ENCODE results near the gene ANAPC4. TPM values are rescaled to one million over a fixed set of nuclear protein-coding genes. Genes with fewer than 3 reads are reported as not detected.

ANAPC4 gene
- total and polyA plus RNA-seq, 2 of the 13 experiments (the other 11 are each of a cell fraction or from before 2014, with no cell fraction given): 14.5 to 30.2 TPM

DNA sequence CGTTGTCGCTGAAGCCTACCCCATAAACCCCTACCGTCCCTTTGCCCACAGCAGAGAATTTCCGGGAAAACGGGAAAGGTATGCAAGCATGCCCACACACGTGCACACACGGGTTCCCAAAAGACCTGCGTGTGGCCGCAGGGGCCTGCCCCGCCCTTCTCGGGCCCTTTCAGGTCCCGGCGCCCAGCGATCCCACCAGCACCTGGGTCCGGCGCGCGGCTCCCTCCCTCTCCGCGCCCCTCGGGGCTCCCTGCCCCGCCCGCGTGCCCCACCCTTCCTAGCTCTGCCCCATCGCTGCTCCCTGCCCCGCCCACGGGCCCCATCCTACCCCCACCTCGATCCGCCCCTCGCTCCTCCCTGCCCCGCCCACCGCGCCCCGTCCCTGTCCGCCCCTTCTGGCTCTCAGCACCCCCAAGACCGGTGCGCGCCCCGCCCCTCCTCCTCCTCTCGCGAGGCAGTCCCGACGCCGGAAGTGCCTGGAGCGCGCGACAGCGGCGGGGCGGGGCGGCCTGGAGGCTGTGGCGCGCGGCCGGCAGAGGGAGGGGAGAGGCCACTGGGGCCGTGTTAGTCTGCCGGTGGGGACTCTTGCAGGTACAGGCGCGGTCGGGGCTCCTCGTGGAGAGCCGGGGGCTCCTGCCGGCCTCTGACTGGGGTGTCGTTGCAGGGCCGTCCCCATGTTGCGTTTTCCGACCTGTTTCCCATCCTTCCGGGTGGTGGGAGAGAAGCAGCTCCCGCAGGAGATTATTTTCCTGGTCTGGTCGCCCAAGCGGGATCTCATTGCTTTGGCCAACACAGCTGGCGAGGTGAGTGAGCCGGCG, at the start of gene ANAPC4 (continued):
- TF ChIP-seq AKNA (CRISPR knock-in tag; IDR thresholded peaks at IDR 0.05; ENCODE audit: borderline replicate concordance): no peak
- no peak for TF ChIP-seq ZNF382 (CRISPR knock-in tag; IDR thresholded peaks at IDR 0.05; ENCODE audit: borderline replicate concordance)
- 0 out of 2 replicates have a peak, but pooled peaks have one; percentile 16 for TF ChIP-seq ZNF839 (CRISPR knock-in tag; IDR thresholded peaks at IDR 0.05; ENCODE audit: borderline replicate concordance)
- no peak for TF ChIP-seq HDAC6 (IDR thresholded peaks at IDR 0.05; ENCODE audit: low read depth, low read length)
- no peak for TF ChIP-seq ZNF773 (CRISPR knock-in tag; IDR thresholded peaks at IDR 0.05; ENCODE audit: borderline replicate concordance)
- no peak for TF ChIP-seq ZNF652 (CRISPR knock-in tag; IDR thresholded peaks at IDR 0.05; ENCODE audit: borderline replicate concordance, low read depth)
- no peak for TF ChIP-seq SIX1 (CRISPR knock-in tag; IDR thresholded peaks at IDR 0.05; ENCODE audit: borderline replicate concordance)
- peak; percentile 88 for TF ChIP-seq ZMYM4 (CRISPR knock-in tag; IDR thresholded peaks at IDR 0.05)
- TF ChIP-seq HOXD1 (CRISPR knock-in tag; IDR thresholded peaks at IDR 0.05): no peak; the same call in 1 of the 2 replicates
- no peak for TF ChIP-seq ZC3H13 (CRISPR knock-in tag; IDR thresholded peaks at IDR 0.05)
- no peak for TF ChIP-seq SMYD3 (CRISPR knock-in tag; IDR thresholded peaks at IDR 0.05)
- TF ChIP-seq ZNF747 (CRISPR knock-in tag; IDR thresholded peaks at IDR 0.05; ENCODE audit: borderline replicate concordance): no peak
- TF ChIP-seq HES4 (CRISPR knock-in tag; IDR thresholded peaks at IDR 0.05; ENCODE audit: borderline replicate concordance): 0 out of 2 replicates have a peak, but pooled peaks have one; percentile 28
- TF ChIP-seq, protein P1, sequence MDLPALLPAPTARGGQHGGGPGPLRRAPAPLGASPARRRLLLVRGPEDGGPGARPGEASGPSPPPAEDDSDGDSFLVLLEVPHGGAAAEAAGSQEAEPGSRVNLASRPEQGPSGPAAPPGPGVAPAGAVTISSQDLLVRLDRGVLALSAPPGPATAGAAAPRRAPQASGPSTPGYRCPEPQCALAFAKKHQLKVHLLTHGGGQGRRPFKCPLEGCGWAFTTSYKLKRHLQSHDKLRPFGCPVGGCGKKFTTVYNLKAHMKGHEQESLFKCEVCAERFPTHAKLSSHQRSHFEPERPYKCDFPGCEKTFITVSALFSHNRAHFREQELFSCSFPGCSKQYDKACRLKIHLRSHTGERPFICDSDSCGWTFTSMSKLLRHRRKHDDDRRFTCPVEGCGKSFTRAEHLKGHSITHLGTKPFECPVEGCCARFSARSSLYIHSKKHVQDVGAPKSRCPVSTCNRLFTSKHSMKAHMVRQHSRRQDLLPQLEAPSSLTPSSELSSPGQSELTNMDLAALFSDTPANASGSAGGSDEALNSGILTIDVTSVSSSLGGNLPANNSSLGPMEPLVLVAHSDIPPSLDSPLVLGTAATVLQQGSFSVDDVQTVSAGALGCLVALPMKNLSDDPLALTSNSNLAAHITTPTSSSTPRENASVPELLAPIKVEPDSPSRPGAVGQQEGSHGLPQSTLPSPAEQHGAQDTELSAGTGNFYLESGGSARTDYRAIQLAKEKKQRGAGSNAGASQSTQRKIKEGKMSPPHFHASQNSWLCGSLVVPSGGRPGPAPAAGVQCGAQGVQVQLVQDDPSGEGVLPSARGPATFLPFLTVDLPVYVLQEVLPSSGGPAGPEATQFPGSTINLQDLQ (CRISPR knock-in tag; IDR thresholded peaks at IDR 0.05): no peak
- TF ChIP-seq RFX3 (CRISPR knock-in tag; IDR thresholded peaks at IDR 0.05): no peak
- peak; percentile 79; the same call in 1 of the 2 replicates for TF ChIP-seq ARNT2 (CRISPR knock-in tag; IDR thresholded peaks at IDR 0.05; ENCODE audit: low read depth)
- no peak for TF ChIP-seq ZNF556 (CRISPR knock-in tag; IDR thresholded peaks at IDR 0.05; ENCODE audit: borderline replicate concordance)
- TF ChIP-seq, protein P2, sequence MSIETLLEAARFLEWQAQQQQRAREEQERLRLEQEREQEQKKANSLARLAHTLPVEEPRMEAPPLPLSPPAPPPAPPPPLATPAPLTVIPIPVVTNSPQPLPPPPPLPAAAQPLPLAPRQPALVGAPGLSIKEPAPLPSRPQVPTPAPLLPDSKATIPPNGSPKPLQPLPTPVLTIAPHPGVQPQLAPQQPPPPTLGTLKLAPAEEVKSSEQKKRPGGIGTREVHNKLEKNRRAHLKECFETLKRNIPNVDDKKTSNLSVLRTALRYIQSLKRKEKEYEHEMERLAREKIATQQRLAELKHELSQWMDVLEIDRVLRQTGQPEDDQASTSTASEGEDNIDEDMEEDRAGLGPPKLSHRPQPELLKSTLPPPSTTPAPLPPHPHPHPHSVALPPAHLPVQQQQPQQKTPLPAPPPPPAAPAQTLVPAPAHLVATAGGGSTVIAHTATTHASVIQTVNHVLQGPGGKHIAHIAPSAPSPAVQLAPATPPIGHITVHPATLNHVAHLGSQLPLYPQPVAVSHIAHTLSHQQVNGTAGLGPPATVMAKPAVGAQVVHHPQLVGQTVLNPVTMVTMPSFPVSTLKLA (IDR thresholded peaks at IDR 0.05): no peak
